K562 (cell line): Measurements from ENCODE around the gene ING5.

Experiments used
- CEBPG ChIP-seq, 3 experiments: fragments of 200-800 bp in 1 of 3; sonication (Bioruptor generic) in 1 of 3; sonication (generic) in 1 of 3; formaldehyde crosslinking in 1 of 3; IDR thresholded peaks in 2 of 3; conservative IDR thresholded peaks in 1 of 3; 2 replicates each; pipeline versions ENCODE4 v1.6.1 to v1.8.0; 2016 to 2022; ENCODE audit warnings: missing compliant biosample characterization in 2 of 3, missing genetic modification characterization in 2 of 3, mild to moderate bottlenecking in 1 of 3, missing genetic modification reagents in 1 of 3
- ELF4 ChIP-seq: fragments of 450-650 bp; formaldehyde crosslinking; IDR thresholded peaks from 2 replicates; pipeline ENCODE4 v1.4.0; 2022; ENCODE audit warnings: missing genetic modification characterization
- EP300 ChIP-seq: IDR thresholded peaks from 2 replicates; pipeline ENCODE4 v1.6.1; 2012; ENCODE audit warnings: low read length, improper control_type of control experiment
- FOXP4 ChIP-seq: sonication (generic); formaldehyde crosslinking; IDR thresholded peaks from 2 replicates; pipeline ENCODE4 v1.8.0; 2022; ENCODE audit warnings: mild to moderate bottlenecking, missing genetic modification reagents, borderline replicate concordance
- NUFIP1 ChIP-seq: fragments of 450-650 bp; IDR thresholded peaks from 2 replicates; pipeline ENCODE4 v1.6.1; 2018; ENCODE audit not compliant: partially characterized antibody
- XRCC3 ChIP-seq: fragments of 450-650 bp; IDR thresholded peaks from 2 replicates; pipeline ENCODE4 v1.6.1; 2017; ENCODE audit warnings: mild to moderate bottlenecking, moderate library complexity
- ZNF146 ChIP-seq: IDR thresholded peaks from one replicate; pipeline ENCODE4 v1.6.1; 2018; ENCODE audit warnings: missing compliant biosample characterization; ENCODE audit not compliant: unreplicated experiment
- TF ChIP-seq, protein P1 (sequence below): fragments of 450-650 bp; IDR thresholded peaks from 2 replicates; pipeline ENCODE4 v1.6.1; 2016; ENCODE audit warnings: low read depth

GRCh38 chr2:241689306-241689705 is 12.5 kb upstream of the ING5 start:
- TF ChIP-seq CEBPG (CRISPR knock-in tag; IDR thresholded peaks at IDR 0.05) (no peak), CEBPG (tag; conservative IDR thresholded peaks at IDR 0.05 in 1 of 2, IDR thresholded peaks at IDR 0.05 in 1 of 2) (no peak), ELF4 (CRISPR knock-in tag) (no peak), NUFIP1 (no peak), EP300 (no peak), FOXP4 (CRISPR knock-in tag) (no peak), ZNF146 (no peak), XRCC3 (no peak)
- TF ChIP-seq, protein P1, sequence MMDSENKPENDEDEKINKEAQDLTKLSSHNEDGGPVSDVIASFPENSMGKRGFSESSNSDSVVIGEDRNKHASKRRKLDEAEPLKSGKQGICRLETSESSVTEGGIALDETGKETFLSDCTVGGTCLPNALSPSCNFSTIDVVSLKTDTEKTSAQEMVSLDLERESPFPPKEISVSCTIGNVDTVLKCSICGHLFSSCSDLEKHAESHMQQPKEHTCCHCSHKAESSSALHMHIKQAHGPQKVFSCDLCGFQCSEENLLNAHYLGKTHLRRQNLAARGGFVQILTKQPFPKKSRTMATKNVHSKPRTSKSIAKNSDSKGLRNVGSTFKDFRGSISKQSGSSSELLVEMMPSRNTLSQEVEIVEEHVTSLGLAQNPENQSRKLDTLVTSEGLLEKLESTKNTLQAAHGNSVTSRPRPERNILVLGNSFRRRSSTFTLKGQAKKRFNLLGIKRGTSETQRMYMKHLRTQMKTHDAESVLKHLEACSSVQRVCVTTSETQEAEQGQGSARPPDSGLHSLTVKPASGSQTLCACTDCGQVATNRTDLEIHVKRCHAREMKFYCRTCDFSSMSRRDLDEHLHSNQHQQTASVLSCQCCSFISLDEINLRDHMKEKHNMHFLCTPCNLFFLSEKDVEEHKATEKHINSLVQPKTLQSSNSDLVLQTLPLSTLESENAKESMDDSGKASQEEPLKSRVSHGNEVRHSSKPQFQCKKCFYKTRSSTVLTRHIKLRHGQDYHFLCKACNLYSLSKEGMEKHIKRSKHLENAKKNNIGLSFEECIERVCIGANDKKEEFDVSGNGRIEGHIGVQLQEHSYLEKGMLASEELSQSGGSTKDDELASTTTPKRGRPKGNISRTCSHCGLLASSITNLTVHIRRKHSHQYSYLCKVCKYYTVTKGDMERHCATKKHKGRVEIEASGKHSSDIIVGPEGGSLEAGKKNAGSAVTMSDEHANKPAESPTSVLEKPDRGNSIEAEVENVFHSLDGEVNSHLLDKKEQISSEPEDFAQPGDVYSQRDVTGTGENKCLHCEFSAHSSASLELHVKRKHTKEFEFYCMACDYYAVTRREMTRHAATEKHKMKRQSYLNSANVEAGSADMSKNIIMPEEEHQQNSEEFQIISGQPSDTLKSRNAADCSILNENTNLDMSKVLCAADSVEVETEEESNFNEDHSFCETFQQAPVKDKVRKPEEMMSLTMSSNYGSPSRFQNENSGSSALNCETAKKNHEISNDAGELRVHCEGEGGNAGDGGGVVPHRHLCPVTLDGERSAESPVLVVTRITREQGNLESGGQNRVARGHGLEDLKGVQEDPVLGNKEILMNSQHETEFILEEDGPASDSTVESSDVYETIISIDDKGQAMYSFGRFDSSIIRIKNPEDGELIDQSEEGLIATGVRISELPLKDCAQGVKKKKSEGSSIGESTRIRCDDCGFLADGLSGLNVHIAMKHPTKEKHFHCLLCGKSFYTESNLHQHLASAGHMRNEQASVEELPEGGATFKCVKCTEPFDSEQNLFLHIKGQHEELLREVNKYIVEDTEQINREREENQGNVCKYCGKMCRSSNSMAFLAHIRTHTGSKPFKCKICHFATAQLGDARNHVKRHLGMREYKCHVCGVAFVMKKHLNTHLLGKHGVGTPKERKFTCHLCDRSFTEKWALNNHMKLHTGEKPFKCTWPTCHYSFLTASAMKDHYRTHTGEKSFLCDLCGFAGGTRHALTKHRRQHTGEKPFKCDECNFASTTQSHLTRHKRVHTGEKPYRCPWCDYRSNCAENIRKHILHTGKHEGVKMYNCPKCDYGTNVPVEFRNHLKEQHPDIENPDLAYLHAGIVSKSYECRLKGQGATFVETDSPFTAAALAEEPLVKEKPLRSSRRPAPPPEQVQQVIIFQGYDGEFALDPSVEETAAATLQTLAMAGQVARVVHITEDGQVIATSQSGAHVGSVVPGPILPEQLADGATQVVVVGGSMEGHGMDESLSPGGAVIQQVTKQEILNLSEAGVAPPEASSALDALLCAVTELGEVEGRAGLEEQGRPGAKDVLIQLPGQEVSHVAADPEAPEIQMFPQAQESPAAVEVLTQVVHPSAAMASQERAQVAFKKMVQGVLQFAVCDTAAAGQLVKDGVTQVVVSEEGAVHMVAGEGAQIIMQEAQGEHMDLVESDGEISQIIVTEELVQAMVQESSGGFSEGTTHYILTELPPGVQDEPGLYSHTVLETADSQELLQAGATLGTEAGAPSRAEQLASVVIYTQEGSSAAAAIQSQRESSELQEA = no peak
